Measurements from ENCODE around the gene RELN.

DNA sequence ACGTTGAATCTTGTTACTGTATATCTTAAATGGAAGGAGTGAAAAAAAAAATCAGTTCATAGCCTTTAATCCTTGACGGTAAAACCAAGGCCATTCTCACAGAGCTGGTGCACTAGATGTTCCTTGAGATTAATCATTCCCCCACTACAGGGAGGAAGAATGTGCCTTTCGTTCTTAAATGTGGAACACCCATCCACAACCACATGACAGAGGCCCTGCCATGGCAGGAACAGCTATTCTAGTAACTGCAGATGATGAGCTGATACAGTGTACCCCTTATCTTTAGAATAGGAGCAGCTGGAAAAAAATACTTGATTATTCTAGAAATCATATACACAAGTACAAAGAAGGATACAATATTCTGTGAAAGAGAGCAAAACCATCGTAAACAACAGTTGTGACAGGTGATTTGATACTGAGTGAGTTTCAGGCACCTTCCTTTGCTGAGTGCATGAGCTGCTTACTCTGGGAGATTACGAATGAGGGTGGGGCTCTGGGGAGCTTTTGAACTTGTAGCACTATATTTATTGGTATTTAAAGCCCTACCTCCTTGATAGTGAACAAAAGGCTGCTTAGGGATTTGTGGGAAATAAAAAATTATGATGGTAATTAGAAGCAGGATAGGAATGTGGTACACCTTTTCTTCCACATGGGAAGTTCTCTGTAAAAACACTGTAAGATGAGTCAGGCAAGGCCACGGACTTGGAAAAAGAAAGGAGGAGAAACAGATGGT is 299.1 kb downstream of the RELN start:
- TF ChIP-seq POLR2A (IDR thresholded peaks at IDR 0.05), result no peak
- no peak for TF ChIP-seq POLR2AphosphoS5 (IDR thresholded peaks at IDR 0.05)
- TF ChIP-seq, protein P1, sequence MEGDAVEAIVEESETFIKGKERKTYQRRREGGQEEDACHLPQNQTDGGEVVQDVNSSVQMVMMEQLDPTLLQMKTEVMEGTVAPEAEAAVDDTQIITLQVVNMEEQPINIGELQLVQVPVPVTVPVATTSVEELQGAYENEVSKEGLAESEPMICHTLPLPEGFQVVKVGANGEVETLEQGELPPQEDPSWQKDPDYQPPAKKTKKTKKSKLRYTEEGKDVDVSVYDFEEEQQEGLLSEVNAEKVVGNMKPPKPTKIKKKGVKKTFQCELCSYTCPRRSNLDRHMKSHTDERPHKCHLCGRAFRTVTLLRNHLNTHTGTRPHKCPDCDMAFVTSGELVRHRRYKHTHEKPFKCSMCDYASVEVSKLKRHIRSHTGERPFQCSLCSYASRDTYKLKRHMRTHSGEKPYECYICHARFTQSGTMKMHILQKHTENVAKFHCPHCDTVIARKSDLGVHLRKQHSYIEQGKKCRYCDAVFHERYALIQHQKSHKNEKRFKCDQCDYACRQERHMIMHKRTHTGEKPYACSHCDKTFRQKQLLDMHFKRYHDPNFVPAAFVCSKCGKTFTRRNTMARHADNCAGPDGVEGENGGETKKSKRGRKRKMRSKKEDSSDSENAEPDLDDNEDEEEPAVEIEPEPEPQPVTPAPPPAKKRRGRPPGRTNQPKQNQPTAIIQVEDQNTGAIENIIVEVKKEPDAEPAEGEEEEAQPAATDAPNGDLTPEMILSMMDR (IDR thresholded peaks at IDR 0.05), result no peak
